Measurements from ENCODE around the gene SPTBN4. TPM values are rescaled to one million over a fixed set of nuclear protein-coding genes. Genes with fewer than 3 reads are reported as not detected.

The SPTBN4 gene
- total and polyA plus RNA-seq, 2 of the 4 experiments (the other 2 are of a cell fraction) = 0.72 to 0.91 TPM

GRCh38 chr19:40489882-40490230 lies 23.1 kb downstream of the SPTBN4 start:
- DNase-seq (no peak), ATAC-seq (ENCODE audit: low read depth) (no peak)
- no peak overlapping the region for H2AK9ac ChIP-seq (replicated peaks; ENCODE audit: low read depth, low read length, poor library complexity)
- H3K4me3 ChIP-seq (ENCODE audit: insufficient read depth, low read depth, low read length) = no peak overlapping the region
- in situ Hi-C loops (cut with MboI; ENCODE audit: low sequenced_read_pairs) (no loop called here), intact Hi-C loops (cut with micrococcal nuclease) (no loop called here), dilution Hi-C loops (cut with HindIII; ENCODE audit: low sequenced_read_pairs, unreplicated experiment) (no loop called here)
- H3K4me1 ChIP-seq (ENCODE audit: control insufficient read depth, insufficient read depth, low read length) = no peaks in the 10 kb centered on the region
- no peaks in the 10 kb centered on the region for H3K36me3 ChIP-seq (ENCODE audit: control insufficient read depth, insufficient read depth, low read length)
- 61% methylated on average over 17 of the region's 25 CpGs; no CpG with 5 or more reads in 1 of the 2 experiments for WGBS, 2 experiments (ENCODE audit: extremely low coverage in 2 of 2, insufficient read length in 1 of 2)
- no peak overlapping the region for H3K23ac ChIP-seq (ENCODE audit: low read depth, low read length)
- H2AFZ ChIP-seq (replicated peaks; ENCODE audit: low read length, poor library complexity) = no peak overlapping the region
- no peak overlapping the region for H2BK5ac ChIP-seq (ENCODE audit: low read depth, low read length, poor library complexity, severe bottlenecking)
- no peak overlapping the region for H3K27ac ChIP-seq (ENCODE audit: insufficient read depth, low read length)
- H4K20me1 ChIP-seq (ENCODE audit: insufficient read depth, low read length) = no peaks in the 10 kb centered on the region
- H3K4ac ChIP-seq (ENCODE audit: low read depth, low read length) = no peak overlapping the region
- peaks cover 2% of the 10 kb centered on the region; the same call in 1 of the 2 replicates for H3K9me3 ChIP-seq (ENCODE audit: control insufficient read depth, insufficient read depth, low read length)
- H3K9me1 ChIP-seq (ENCODE audit: insufficient read depth, low read length) = no peaks in the 10 kb centered on the region
- no peak overlapping the region for H3K4me2 ChIP-seq (ENCODE audit: low read depth, low read length)
- H3K27me3 ChIP-seq (ENCODE audit: control insufficient read depth, insufficient read depth, low read length) = peaks cover 17% of the 10 kb centered on the region
- H4K8ac ChIP-seq (ENCODE audit: low read depth in 2 of 2, low read length in 2 of 2) = no peak overlapping the region
- CTCF ChIA-PET = no interaction called here
- H2AK5ac ChIP-seq (ENCODE audit: low read depth, low read length) = no peak overlapping the region
- H3K14ac ChIP-seq (replicated peaks; ENCODE audit: low read depth, low read length) = no peak overlapping the region
- no peak overlapping the region for H2BK15ac ChIP-seq (ENCODE audit: low read depth, low read length)
- BruUV-seq (replicated peaks) = no TSS peak
- POLR2A ChIA-PET (ENCODE audit: unreplicated experiment) = interaction anchor here (0.5 kb wide), 1 partner anchor 86 kb away, joined by 9 read pairs; no protein-coding TSS in a partner anchor
- no peak overlapping the region for H2BK20ac ChIP-seq (ENCODE audit: low read depth, low read length)
- H3K56ac ChIP-seq (ENCODE audit: extremely low read depth, insufficient read depth, low read length) = no peak overlapping the region
- no peak overlapping the region for H4K5ac ChIP-seq (ENCODE audit: low read depth, low read length)
- TF ChIP-seq CEBPB (IDR thresholded peaks at IDR 0.05; ENCODE audit: low read depth, low read length) (no peak), CTCF (conservative IDR thresholded peaks at IDR 0.05; ENCODE audit: low read depth, low read length) (no peak), ELK1 (IDR thresholded peaks at IDR 0.05; ENCODE audit: borderline replicate concordance, low read depth, low read length) (no peak), BHLHE40 (IDR thresholded peaks at IDR 0.05; ENCODE audit: low read depth, low read length) (no peak), RFX5 (IDR thresholded peaks at IDR 0.05; ENCODE audit: low read depth, low read length) (no peak)
- H3K79me1 ChIP-seq (ENCODE audit: low read depth in 1 of 2, low read length in 2 of 2) = no peaks in the 10 kb centered on the region
- H4K91ac ChIP-seq (ENCODE audit: insufficient read depth, low read depth, low read length) = no peak overlapping the region
- no peak overlapping the region for H3K9ac ChIP-seq (ENCODE audit: low read depth, low read length)
- H3K18ac ChIP-seq (ENCODE audit: low read depth, low read length) = no peak overlapping the region
- no peak overlapping the region for H2BK120ac ChIP-seq (ENCODE audit: low read depth, low read length)
